ENCODE results near the gene MED8. TPM values are rescaled to one million over a fixed set of nuclear protein-coding genes. Genes with fewer than 3 reads are reported as not detected.

Gene MED8
- total RNA-seq, 1 experiment from 2014 or later: 31.1 TPM

DNA sequence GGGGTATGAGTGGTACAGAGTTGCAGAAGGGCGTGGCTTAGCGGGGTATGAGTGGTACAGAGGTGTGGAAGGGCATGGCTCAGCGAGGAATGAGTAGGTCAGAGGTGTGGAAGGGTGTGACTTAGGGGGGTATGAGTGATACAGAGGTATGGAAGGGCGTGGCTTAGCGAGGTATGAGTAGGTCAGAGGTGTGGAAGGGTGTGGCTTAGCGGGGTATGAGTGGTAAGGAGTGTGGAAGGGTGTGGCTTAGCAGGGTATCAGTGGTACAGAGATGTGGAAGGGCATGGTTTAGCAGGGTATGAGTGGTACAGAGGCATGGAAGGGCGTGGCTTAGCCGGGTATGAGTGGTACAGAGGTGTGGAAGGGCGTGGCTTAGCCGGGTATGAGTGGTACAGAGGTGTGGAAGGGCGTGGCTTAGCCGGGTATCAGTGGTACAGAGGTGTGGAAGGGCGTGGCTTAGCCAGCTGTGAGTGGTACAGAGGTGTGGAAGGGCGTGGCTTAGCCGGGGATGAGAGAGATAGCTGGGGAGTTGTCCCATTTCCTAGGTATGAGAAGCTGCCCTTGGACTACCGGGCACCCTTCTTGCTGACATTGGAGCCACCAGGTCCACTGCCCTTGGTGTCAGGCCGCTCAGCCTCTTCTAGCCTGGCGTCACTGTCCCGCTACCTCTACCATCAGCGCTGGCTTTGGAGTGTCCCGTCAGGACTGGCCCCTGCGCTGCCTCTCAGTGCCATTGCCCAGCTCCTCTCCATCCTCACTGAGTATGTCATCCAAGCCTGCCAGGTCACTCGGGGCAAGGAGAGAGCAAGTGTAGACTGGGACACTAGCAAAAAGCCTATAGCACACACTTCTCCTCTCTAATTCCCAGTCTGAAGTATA, 34.3 kb upstream of the MED8 start:
- Mint-ChIP-seq H3K27ac (ENCODE audit: unreplicated experiment) (no peak overlapping the region), H3K4me3 (ENCODE audit: low read depth, unreplicated experiment) (no peak overlapping the region), H3K36me3 (ENCODE audit: insufficient read depth, unreplicated experiment) (peaks cover 44% of the 10 kb centered on the region), H3K27me3 (ENCODE audit: unreplicated experiment) (no peaks in the 10 kb centered on the region), H3K4me1 (ENCODE audit: low read depth, unreplicated experiment) (peaks cover 17% of the 10 kb centered on the region), H3K9me3 (ENCODE audit: low read depth, unreplicated experiment) (no peaks in the 10 kb centered on the region)
- no TSS peak for BruUV-seq (replicated peaks)
- peak; percentile 13 for DNase-seq
- CTCF ChIA-PET: no interaction called here
- TF ChIP-seq, protein P1, sequence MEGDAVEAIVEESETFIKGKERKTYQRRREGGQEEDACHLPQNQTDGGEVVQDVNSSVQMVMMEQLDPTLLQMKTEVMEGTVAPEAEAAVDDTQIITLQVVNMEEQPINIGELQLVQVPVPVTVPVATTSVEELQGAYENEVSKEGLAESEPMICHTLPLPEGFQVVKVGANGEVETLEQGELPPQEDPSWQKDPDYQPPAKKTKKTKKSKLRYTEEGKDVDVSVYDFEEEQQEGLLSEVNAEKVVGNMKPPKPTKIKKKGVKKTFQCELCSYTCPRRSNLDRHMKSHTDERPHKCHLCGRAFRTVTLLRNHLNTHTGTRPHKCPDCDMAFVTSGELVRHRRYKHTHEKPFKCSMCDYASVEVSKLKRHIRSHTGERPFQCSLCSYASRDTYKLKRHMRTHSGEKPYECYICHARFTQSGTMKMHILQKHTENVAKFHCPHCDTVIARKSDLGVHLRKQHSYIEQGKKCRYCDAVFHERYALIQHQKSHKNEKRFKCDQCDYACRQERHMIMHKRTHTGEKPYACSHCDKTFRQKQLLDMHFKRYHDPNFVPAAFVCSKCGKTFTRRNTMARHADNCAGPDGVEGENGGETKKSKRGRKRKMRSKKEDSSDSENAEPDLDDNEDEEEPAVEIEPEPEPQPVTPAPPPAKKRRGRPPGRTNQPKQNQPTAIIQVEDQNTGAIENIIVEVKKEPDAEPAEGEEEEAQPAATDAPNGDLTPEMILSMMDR (IDR thresholded peaks at IDR 0.05; ENCODE audit: unreplicated experiment): no peak
- intact Hi-C loops (cut with micrococcal nuclease; ENCODE audit: unreplicated experiment): no loop called here

DNA sequence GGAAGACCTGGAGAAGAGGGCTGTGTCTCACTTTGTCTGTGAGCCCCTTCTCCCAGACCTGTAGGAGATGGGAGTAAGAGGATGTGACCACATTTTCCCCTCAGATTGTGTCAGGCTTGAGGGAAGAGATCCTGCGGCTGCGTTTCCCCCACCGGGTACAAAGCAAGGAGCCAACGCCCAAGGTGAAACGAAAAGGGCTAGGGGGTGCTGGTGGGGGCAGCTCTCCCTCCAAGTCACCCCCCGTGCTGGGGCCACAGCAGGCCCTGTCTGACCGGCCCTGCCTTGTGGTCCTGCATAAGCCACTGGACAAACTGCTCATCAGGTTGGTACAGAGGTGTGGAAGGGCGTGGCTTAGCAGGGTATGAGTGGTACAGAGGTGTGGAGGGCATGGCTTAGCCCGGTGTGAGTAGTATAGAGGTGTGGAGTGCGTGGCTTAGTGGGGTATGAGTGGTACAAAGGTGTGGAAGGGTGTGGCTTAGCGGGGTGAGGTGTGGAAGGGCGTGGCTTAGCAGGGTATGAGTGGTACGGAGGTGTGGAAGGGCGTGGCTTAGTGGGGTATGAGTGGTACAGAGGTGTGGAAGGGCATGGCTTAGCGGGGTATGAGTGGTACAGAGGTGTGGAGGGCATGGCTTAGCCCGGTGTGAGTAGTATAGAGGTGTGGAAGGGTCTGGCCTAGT, 33.5 kb upstream of the MED8 start:
- TF ChIP-seq, protein P1 (IDR thresholded peaks at IDR 0.05; ENCODE audit: unreplicated experiment): no peak
- no peak overlapping the region for H3K27ac Mint-ChIP-seq (ENCODE audit: unreplicated experiment)
- H3K27me3 Mint-ChIP-seq (ENCODE audit: unreplicated experiment): no peaks in the 10 kb centered on the region
- no TSS peak for BruUV-seq (replicated peaks)
- CTCF ChIA-PET: no interaction called here
- H3K9me3 Mint-ChIP-seq (ENCODE audit: low read depth, unreplicated experiment): no peaks in the 10 kb centered on the region
- H3K36me3 Mint-ChIP-seq (ENCODE audit: insufficient read depth, unreplicated experiment): peaks cover 44% of the 10 kb centered on the region
- no peak overlapping the region for H3K4me3 Mint-ChIP-seq (ENCODE audit: low read depth, unreplicated experiment)
- intact Hi-C loops (cut with micrococcal nuclease; ENCODE audit: unreplicated experiment): no loop called here
- H3K4me1 Mint-ChIP-seq (ENCODE audit: low read depth, unreplicated experiment): peaks cover 17% of the 10 kb centered on the region
- DNase-seq: no peak

DNA sequence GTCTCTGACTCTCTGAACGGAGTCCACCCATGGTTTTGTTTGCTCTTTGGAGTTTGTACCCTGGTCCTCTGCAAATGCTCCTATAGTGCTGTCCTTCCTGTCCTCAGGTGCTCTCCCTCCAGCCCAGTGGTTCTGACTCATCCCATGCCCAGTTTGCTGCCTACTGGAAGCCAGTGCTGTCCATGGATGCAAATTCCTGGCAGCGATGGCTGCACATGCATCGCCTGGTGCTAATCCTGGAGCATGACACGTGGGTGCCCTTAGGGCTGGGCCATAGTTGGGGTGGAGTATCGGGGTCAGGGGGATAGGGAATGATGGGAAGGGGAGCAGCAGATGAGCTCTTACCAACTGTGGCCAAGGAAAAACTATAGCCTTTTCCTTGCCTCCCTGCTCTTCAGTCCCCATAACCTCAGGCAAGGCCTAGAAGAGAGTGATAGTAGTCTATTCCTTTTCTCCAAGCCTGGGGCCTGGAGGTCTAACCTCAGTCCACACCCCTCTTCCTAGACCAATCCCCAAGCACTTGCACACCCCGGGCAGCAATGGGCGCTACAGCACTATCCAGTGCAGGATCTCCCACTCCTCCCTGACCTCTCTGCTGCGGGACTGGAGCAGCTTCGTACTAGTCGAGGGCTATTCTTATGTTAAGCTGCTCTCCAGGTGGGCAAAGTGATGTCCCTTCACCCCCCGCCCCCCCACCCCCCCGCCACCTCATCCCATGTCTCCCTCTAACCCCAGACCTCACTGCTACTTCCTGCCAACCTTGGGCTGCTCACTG, 32.6 kb upstream of the MED8 start:
- peaks cover 35% of the 10 kb centered on the region for H3K36me3 Mint-ChIP-seq (ENCODE audit: insufficient read depth, unreplicated experiment)
- CTCF ChIA-PET: no interaction called here
- BruUV-seq (replicated peaks): no TSS peak

DNA sequence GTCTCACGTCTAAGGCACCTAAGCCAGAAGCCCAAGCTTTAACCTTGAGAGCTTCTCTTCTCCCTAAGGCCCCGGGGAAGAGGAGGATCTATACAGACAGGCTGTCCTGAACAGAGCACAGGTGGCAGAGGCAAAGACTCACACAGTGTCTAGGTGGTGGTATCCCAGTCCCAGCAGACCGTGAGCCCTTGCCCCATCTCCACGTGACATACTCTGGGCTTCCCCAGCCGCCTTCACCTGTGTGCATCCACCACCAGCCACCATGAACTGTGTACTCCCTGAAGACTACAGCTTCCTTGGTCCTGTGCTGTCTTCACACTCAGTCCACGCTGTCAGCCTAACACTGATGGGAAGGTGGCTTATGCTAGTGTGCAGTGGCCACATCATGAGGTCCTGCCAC, 31.8 kb upstream of the MED8 start:
- Mint-ChIP-seq H3K27ac (ENCODE audit: unreplicated experiment) (no peak overlapping the region), H3K9me3 (ENCODE audit: low read depth, unreplicated experiment) (no peaks in the 10 kb centered on the region), H3K4me1 (ENCODE audit: low read depth, unreplicated experiment) (peaks cover 8% of the 10 kb centered on the region), H3K4me3 (ENCODE audit: low read depth, unreplicated experiment) (no peak overlapping the region), H3K36me3 (ENCODE audit: insufficient read depth, unreplicated experiment) (peaks cover 28% of the 10 kb centered on the region), H3K27me3 (ENCODE audit: unreplicated experiment) (no peaks in the 10 kb centered on the region)
- intact Hi-C loops (cut with micrococcal nuclease; ENCODE audit: unreplicated experiment): no loop called here
- BruUV-seq (replicated peaks): no TSS peak
- no peak for DNase-seq
- TF ChIP-seq, protein P1 (IDR thresholded peaks at IDR 0.05; ENCODE audit: unreplicated experiment): no peak
- CTCF ChIA-PET: no interaction called here

More for the DNA sequence above, 32.6 kb upstream of the MED8 start:
- no peak overlapping the region for H3K27ac Mint-ChIP-seq (ENCODE audit: unreplicated experiment)
- DNase-seq: no peak
- H3K4me3 Mint-ChIP-seq (ENCODE audit: low read depth, unreplicated experiment): no peak overlapping the region
- H3K27me3 Mint-ChIP-seq (ENCODE audit: unreplicated experiment): no peaks in the 10 kb centered on the region
- intact Hi-C loops (cut with micrococcal nuclease; ENCODE audit: unreplicated experiment): no loop called here
- no peaks in the 10 kb centered on the region for H3K9me3 Mint-ChIP-seq (ENCODE audit: low read depth, unreplicated experiment)
- H3K4me1 Mint-ChIP-seq (ENCODE audit: low read depth, unreplicated experiment): peaks cover 13% of the 10 kb centered on the region
- TF ChIP-seq, protein P1 (IDR thresholded peaks at IDR 0.05; ENCODE audit: unreplicated experiment): no peak
